SK-N-SH treated with all-trans-retinoic acid at 6 μM for 48 hours (cell line): Measurements from ENCODE around the gene INSYN1.
A peak's percentile ranks its signal among the peaks of the same experiment; 100 is the strongest.

Source experiments
- ATAC-seq: fragments of 200-7000 bp; cut with Tn5 transposase; 3 replicates; pipeline ENCODE4 v1.9.1; 2020; ENCODE audit warnings: mild to moderate bottlenecking, moderate library complexity
- ARNTL ChIP-seq: fragments of 450-650 bp; formaldehyde crosslinking; IDR thresholded peaks from 2 replicates; pipeline ENCODE4 v1.5.0; 2020; ENCODE audit warnings: low read depth, mild to moderate bottlenecking, moderate library complexity, borderline replicate concordance
- CREB5 ChIP-seq: fragments of 250-450 bp; sonication (Bioruptor Pico); IDR thresholded peaks from 2 replicates; pipeline ENCODE4 v1.5.1; 2020; ENCODE audit warnings: low read depth, mild to moderate bottlenecking, moderate library complexity
- CSDC2 ChIP-seq: fragments of 250-450 bp; sonication (Bioruptor Pico); IDR thresholded peaks from 2 replicates; pipeline ENCODE4 v1.5.0; 2020; ENCODE audit warnings: mild to moderate bottlenecking, moderate library complexity
- CSRNP3 ChIP-seq: fragments of 250-450 bp; sonication (Bioruptor Pico); IDR thresholded peaks from 2 replicates; pipeline ENCODE4 v1.5.1; 2021; ENCODE audit warnings: mild to moderate bottlenecking, moderate library complexity
- ESRRG ChIP-seq: fragments of 250-450 bp; sonication (Bioruptor Pico); IDR thresholded peaks from 2 replicates; pipeline ENCODE4 v1.6.1; 2021; ENCODE audit warnings: mild to moderate bottlenecking
- GLIS3 ChIP-seq: fragments of 250-450 bp; sonication (Bioruptor Pico); IDR thresholded peaks from 2 replicates; pipeline ENCODE4 v1.5.0; 2020; ENCODE audit warnings: mild to moderate bottlenecking, moderate library complexity
- ISL1 ChIP-seq: fragments of 250-450 bp; sonication (Bioruptor Pico); IDR thresholded peaks from 2 replicates; pipeline ENCODE4 v2.1.2; 2022; ENCODE audit warnings: mild to moderate bottlenecking, moderate library complexity
- OSR1 ChIP-seq: fragments of 250-450 bp; sonication (Bioruptor Pico); IDR thresholded peaks from 2 replicates; pipeline ENCODE4 v1.8.0; 2022; ENCODE audit warnings: moderate library complexity, mild to moderate bottlenecking, inconsistent platforms
- PATZ1 ChIP-seq: fragments of 250-450 bp; sonication (Bioruptor Pico); IDR thresholded peaks from 2 replicates; pipeline ENCODE4 v1.8.0; 2020; ENCODE audit warnings: mild to moderate bottlenecking, moderate library complexity, borderline replicate concordance
- POU6F1 ChIP-seq: fragments of 250-450 bp; sonication (Bioruptor Pico); IDR thresholded peaks from 2 replicates; pipeline ENCODE4 v1.8.0; 2021; ENCODE audit warnings: low read depth, mild to moderate bottlenecking, moderate library complexity, borderline replicate concordance
- PPARA ChIP-seq: fragments of 250-450 bp; sonication (Bioruptor Pico); IDR thresholded peaks from 2 replicates; pipeline ENCODE4 v1.5.0; 2020; ENCODE audit warnings: mild to moderate bottlenecking, borderline replicate concordance
- RARB ChIP-seq: fragments of 250-450 bp; sonication (Bioruptor Pico); IDR thresholded peaks from 2 replicates; pipeline ENCODE4 v1.8.0; 2021; ENCODE audit warnings: mild to moderate bottlenecking, moderate library complexity
- SNAI2 ChIP-seq: fragments of 250-450 bp; sonication (Bioruptor Pico); IDR thresholded peaks from 2 replicates; pipeline ENCODE4 v1.5.0; 2020; ENCODE audit warnings: mild to moderate bottlenecking, moderate library complexity
- TCF4 ChIP-seq: fragments of 250-450 bp; sonication (Bioruptor Pico); IDR thresholded peaks from 2 replicates; pipeline ENCODE4 v1.8.0; 2021; ENCODE audit warnings: mild to moderate bottlenecking, moderate library complexity, borderline replicate concordance
- TSHZ2 ChIP-seq: fragments of 250-450 bp; sonication (Bioruptor Pico); IDR thresholded peaks from 2 replicates; pipeline ENCODE4 v1.5.0; 2020; ENCODE audit warnings: mild to moderate bottlenecking, moderate library complexity
- ZC3H10 ChIP-seq: fragments of 250-450 bp; sonication (Bioruptor Pico); IDR thresholded peaks from 2 replicates; pipeline ENCODE4 v1.5.1; 2021; ENCODE audit warnings: mild to moderate bottlenecking, moderate library complexity
- ZFP3 ChIP-seq: fragments of 250-450 bp; sonication (Bioruptor Pico); IDR thresholded peaks from 2 replicates; pipeline ENCODE4 v1.5.0; 2020; ENCODE audit warnings: mild to moderate bottlenecking, moderate library complexity
- ZFP30 ChIP-seq: fragments of 450-650 bp; formaldehyde crosslinking; IDR thresholded peaks from 2 replicates; pipeline ENCODE4 v1.5.0; 2022; ENCODE audit warnings: mild to moderate bottlenecking, moderate library complexity
- ZNF70 ChIP-seq: fragments of 450-650 bp; formaldehyde crosslinking; IDR thresholded peaks from 2 replicates; pipeline ENCODE4 v1.5.0; 2020; ENCODE audit warnings: mild to moderate bottlenecking, moderate library complexity
- ZNF8 ChIP-seq: fragments of 450-650 bp; formaldehyde crosslinking; IDR thresholded peaks from 2 replicates; pipeline ENCODE4 v1.5.0; 2020; ENCODE audit warnings: mild to moderate bottlenecking, moderate library complexity

INSYN1 gene

GRCh38 chr15:73751899-73752805 is 999 bp downstream of the INSYN1 start:
- TF ChIP-seq ZFP3 (CRISPR knock-in tag) (no peak), TSHZ2 (CRISPR knock-in tag) (no peak), PATZ1 (no peak), ZC3H10 (CRISPR knock-in tag) (no peak)
- peak; percentile 50 for ATAC-seq

- no peak for TF ChIP-seq CSRNP3 (CRISPR knock-in tag)
- no peak for TF ChIP-seq TCF4 (CRISPR knock-in tag)
- TF ChIP-seq ZNF70 (CRISPR knock-in tag) = no peak
- TF ChIP-seq CREB5 = no peak
- no peak for TF ChIP-seq ESRRG (CRISPR knock-in tag)
- no peak for TF ChIP-seq ARNTL
- no peak for TF ChIP-seq POU6F1 (CRISPR knock-in tag)
- TF ChIP-seq PPARA = no peak
- TF ChIP-seq SNAI2 = no peak
- no peak for TF ChIP-seq PATZ1
- no peak for TF ChIP-seq GLIS3 (CRISPR knock-in tag)
- TF ChIP-seq ISL1 (CRISPR knock-in tag) = no peak
- TF ChIP-seq CSDC2 (CRISPR knock-in tag) = no peak
- no peak for TF ChIP-seq ZNF8 (CRISPR knock-in tag)
- TF ChIP-seq RARB (CRISPR knock-in tag) = no peak
- no peak for TF ChIP-seq OSR1
- no peak for TF ChIP-seq ZFP30 (CRISPR knock-in tag)
- no peak for ATAC-seq
These were observed 1.6 kb downstream of the INSYN1 start for GRCh38 chr15:73751511-73751898.

- ATAC-seq = no peak
- TF ChIP-seq ESRRG (CRISPR knock-in tag) (no peak), TSHZ2 (CRISPR knock-in tag) (no peak), GLIS3 (CRISPR knock-in tag) (no peak)
- TF ChIP-seq, all 23 proteins: peak for 0
These were observed 2.2 kb downstream of the INSYN1 start for GRCh38 chr15:73750951-73751350.
